ENCODE data around the gene YKT6.

The YKT6 gene

DNA sequence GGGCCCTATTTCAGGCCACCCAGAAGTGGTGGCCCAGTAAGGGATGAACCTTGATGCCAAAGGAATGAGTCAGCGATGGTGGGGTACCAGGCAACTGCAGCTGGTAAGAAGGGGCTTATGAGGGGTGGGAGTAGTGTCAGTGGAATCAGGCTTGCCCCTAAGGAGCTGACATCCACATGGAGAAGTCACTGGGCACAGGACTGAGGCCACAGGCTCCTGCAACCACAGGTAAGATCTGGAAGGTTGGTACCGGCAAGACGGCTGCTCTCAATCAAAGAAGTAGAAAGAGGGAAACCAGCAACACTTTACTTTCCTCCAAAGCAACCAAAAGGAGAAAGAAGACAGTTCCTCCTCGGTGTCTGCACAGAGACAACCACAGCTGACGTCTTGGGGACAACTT, 14.0 kb upstream of the YKT6 start:
- CTCF ChIA-PET: interaction anchor here (0.8 to 1.7 kb wide), 4 partner anchors 10 to 378 kb away, joined by 3 to 7 read pairs (median 4); no protein-coding TSS in a partner anchor
- no peak for TF ChIP-seq CTCF (IDR thresholded peaks at IDR 0.05; ENCODE audit: control extremely low read depth, extremely low read depth, low read depth, missing control alignments)
- DNase-seq (ENCODE audit: extremely low spot score): no peak

DNA sequence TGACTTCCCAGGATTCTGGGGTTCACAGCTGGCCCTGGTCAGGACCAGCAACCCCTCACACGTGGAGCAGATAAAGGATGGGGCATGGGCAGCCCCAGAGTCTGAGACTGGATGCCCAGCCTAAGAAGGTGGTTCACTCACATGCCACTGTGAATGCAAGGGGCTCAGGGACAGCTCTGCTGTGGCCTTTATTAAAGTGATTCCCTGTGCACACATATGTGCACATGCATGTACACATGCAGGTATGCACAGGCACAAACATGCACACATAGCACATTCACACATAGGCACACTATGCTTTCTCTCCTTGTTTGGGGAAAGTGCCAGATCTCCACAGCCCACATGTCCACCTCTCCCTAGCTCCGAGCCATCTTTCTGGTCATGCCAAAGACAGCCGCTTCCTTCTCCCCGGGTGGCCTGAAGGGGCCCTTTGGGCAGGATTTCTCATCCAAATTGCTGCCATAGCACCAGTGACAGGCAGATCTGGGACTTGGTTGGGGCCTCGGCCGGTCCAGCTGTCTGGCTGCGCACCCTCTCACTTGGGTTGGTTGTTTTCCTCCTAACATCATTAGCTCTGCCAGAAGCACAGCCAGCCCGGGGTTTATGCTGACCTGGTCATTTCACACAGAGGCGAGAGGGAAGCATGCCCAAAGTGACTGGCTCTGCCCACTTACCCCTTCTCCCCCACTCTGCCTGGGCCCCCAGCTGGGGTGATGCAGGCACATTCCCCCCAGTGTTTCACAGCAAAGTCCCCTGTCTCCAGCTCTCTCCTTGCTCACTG, 13.0 kb upstream of the YKT6 start:
- no peak for DNase-seq (ENCODE audit: extremely low spot score)
- POLR2A ChIA-PET: no interaction called here
- TF ChIP-seq CTCF (IDR thresholded peaks at IDR 0.05; ENCODE audit: control extremely low read depth, extremely low read depth, low read depth, missing control alignments): no peak
- CTCF ChIA-PET: interaction anchor here (1.7 kb wide), 1 partner anchor 9 kb away, joined by 7 read pairs; no protein-coding TSS in a partner anchor

More for the DNA sequence above, 14.0 kb upstream of the YKT6 start:
- POLR2A ChIA-PET: no interaction called here

- CTCF ChIA-PET: interaction anchor here (1.0 to 1.8 kb wide), 2 partner anchors 9 to 12 kb away, joined by 3 to 4 read pairs; no protein-coding TSS in a partner anchor
- TF ChIP-seq CTCF (IDR thresholded peaks at IDR 0.05; ENCODE audit: control extremely low read depth, extremely low read depth, low read depth, missing control alignments): no peak
- DNase-seq (ENCODE audit: extremely low spot score): no peak
- POLR2A ChIA-PET: no interaction called here
Observed at GRCh38 chr7:44188480-44189225, 12.1 kb upstream of the YKT6 start.

GRCh38 chr7:44189286-44189992, 11.3 kb upstream of the YKT6 start, which contains the start of gene GCK:
Gene GCK, minus strand, starts transcription at chr7:44189439. Its CDS starts 486 bp downstream, at chr7:44188953.
- POLR2A ChIA-PET: no interaction called here
- no peak for DNase-seq (ENCODE audit: extremely low spot score)
- TF ChIP-seq CTCF (IDR thresholded peaks at IDR 0.05; ENCODE audit: control extremely low read depth, extremely low read depth, low read depth, missing control alignments): no peak
- CTCF ChIA-PET: interaction anchor here (1.0 to 1.8 kb wide), 2 partner anchors 10 to 13 kb away, joined by 3 to 4 read pairs; no protein-coding TSS in a partner anchor

DNA sequence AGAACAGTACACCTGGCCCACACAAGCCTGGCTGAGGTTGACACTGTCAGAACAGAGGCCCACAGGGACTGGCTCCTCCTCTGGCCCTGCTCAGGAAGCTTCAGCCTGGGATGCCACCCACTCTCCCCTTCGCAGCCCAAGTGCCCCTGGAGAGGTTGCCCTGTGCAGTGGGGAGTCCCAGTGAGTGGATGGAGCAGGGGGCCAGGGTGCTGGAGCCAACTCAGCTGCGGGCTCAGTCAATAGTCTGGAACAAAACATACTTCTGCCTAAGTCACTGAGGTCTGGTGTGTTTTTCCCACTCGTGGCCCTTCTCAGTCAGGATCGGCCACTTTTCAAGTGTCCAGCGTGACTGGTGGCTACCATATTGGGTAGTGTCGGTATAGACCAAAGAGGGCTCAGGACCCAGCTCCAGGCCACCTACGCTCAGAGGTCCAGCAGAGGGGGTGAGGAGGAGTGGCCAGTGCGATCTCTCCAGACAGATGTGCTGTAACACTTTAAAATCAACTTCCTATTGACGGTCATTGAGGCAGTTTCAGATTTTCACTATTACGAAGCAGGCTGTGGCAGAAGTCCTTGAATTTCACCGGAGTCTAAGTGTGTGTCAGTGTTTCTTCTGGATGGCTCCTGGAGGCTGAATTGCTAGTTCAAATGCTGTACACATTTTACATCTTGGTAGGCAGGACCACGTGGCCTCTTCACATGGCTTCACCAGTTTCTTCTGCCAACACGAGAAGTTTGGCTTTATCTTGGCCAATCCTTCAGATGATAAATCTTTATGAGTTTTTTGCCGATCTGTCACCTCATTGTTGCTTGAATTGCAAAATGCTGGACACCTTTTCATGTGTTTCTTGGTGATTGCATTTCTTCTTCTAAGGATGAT, 10.5 kb upstream of the YKT6 start:
- no peak for TF ChIP-seq CTCF (IDR thresholded peaks at IDR 0.05; ENCODE audit: control extremely low read depth, extremely low read depth, low read depth, missing control alignments)
- ChIA-PET CTCF (interaction anchor here (1.8 kb wide), 1 partner anchor 14 kb away, joined by 4 read pairs; no protein-coding TSS in a partner anchor), POLR2A (no interaction called here)
- no peak for DNase-seq (ENCODE audit: extremely low spot score)
